Stimulated activated CD4-positive, alpha-beta T cell treated with anti-CD3 and anti-CD28 coated beads, Interleukin-1b, Interleukin-23, amount 100 ng/mL, for 4 hours (primary cell): Measurements from ENCODE around the gene CAMK2B.

Source experiments
- DNase-seq, 2 donors: peaks; one replicate each; pipeline ENCODE4 v3.0.0-alpha.2; 2020; ENCODE audit warnings: low read depth in 2 of 2

The CAMK2B gene

DNA sequence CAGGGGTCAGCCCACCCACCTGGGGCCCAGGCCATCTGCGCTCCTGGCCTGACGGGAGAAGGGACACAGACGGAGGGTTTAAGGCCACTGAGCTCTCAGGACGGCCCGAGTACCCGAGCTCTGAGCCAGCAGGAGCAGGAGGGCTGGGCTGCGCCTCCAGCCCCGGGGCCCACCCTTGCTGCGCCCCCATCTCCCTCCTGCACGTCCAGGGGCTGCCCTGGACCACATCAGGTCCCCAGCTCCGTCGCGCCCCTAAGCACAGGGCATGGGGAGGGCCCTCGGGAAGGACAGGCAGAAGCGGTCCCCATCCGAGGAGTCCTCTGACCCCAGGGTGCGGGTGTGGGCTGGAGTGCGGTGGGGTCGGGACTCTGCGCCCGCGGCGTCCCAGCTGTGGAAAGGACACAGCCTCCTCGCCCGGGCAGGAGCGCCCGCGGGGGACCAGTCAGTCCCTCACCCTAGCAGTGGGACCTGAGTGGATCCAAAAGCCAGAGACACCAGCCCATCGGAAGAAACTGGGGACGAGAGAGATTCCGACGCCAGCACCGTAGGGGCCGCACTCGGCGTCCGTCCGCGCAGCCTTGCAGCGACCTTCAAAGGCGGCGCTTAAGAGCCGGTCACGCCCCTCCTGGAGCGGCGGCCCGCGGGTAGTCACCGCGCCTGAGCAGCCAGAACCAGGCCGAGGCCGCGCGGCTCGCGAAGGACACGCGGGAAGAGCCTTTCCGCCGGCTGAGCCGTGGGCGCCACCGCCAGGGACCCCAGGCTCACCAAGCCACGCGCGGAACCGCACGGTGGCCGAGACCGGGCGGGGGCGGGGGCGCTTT is 15.9 kb downstream of the CAMK2B start:
- DNase-seq, result peak in 1 of 2 donors; percentile 37

- no peak for DNase-seq
These were observed 16.7 kb downstream of the CAMK2B start for GRCh38 chr7:44308596-44309270.

DNA sequence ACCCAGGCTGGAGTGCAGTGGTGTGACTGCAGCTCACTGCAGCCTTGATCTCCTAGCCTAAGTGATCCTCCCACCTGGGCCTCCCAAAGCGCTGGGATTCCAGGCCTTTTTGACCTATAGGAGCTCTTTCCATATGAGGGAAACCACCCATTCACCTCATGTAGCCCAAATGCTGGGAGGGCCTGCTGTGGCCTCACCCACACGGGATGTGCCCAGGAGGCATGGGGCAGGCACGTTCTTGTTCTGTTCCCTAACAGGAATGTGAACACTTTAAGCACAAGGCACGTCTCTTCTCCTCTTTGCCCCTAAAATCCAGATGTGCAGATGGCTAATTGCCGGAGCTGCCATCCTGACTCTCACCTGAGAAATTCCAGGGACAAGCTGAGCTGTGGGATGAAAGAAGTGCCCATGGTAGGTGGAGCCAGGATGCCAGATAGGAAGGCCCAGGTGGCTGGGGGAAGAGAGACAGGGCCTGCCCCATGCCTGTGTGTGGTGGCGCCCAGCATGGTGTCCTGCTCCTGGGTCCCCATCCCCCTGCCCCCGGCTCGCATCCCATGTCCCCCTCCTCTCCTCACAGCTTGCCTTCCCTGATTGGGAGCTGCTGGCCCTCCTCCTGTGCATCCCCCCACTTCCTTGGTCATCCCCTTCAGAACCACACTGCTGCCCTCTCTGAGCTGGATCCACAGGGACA is 17.3 kb downstream of the CAMK2B start:
- no peak for DNase-seq

GRCh38 chr7:44307301-44307900 is 18.0 kb downstream of the CAMK2B start:
- DNase-seq, result no peak

GRCh38 chr7:44306606-44307005 is 18.8 kb downstream of the CAMK2B start:
- no peak for DNase-seq

- DNase-seq, result no peak
These were observed 19.6 kb downstream of the CAMK2B start for GRCh38 chr7:44305564-44306507.

DNA sequence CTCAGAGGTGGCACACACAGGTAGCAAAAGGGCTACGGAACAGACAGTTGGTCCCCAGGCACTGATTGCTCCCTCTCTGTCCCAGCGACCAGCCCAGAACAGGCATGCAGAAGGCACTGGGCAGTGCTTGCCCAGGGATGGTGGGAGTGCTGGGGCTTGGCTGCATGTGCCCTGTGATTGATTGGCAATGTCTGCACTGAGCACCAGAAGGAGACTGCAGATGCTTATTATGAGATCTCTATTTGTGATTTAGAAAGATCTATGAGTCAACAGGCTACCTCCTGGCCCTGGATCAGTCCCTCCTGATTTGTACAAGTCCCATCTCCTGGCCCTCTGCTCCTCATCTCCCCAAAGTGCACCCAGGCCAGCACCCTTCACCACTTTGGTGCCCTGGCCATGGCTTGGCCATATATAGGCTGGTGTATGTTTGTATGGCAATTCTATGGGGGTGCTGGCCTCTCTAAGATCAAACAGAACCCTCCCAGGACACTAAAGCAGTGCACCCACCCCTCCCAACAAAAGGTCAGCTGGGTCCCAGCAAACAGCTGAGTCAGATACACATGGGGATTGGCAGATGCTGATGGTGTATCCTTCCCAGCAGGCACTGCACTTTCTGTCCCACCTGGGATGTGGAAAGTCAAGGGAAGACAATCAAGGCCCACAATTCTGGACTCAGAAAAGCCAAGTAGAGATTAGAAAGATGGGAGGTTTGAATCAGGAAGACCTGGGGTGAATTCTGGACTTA is 30.9 kb downstream of the CAMK2B start:
- DNase-seq, result no peak

- no peak for DNase-seq
These were observed 31.7 kb downstream of the CAMK2B start for GRCh38 chr7:44293561-44294324.

DNA sequence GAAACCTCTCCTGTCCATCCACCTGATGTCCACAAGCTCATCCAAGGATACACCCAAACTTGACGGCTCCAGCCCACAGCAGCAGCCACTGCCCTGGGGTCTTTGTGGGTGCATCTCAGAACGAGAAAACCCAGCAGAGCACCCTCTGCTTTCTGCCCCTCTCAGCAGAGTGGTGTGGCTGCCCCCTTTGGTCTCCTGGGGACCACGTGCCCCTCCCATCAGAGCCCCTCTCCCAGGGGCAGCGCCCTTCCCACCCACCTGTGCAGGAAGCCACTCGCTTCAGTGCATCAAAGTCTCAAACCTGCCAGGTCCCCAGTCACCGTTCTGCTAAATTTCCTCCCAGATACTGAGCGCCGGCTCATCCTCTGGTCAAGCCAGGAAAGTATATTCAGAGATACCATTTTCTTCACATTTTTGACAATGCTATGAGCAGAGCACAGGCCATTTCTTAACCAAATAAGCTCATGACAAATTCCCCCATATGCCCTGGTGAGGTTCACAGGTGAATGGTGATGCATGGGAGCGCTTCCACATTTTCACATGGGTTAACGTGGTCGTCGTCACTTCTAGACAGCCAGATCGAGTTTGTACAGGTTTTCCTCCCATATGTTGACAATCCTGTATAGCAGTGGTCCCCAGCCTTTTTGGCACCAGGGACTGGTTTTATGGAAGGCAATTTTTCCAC is 32.4 kb downstream of the CAMK2B start:
- no peak for DNase-seq

- no peak for DNase-seq
These were observed 33.0 kb downstream of the CAMK2B start for GRCh38 chr7:44292420-44292817.

DNA sequence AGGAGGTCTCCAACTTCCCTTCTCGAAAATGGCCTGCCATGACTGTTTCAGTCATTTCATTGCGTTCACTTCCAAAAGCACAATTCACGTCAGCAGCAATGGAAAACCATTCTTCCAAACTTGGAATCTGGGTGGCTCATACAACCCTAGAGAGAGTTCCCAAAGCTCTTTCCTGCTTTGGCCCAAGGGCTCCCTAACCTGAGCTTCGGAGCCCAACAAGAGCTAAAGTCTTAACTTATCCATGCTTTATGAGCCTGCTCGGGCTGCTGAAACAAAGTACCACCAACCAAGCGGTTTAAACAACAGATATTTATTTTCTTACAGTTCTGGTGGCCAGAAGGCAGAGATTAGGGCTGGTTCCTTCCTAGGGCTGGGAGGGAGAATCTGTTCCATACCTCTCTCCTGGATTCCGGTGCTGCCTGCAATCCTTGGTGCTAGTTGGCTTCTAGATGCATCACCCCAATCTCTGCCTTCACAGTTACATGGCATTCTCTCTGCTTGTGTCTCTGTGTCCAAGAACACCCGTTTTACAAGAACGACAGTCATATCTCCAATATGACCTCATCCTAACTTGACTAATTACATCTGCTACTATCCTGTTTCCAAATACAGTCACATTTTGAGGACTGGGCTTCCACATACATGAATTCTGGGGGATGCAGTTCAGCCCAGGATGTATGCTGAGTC is 33.5 kb downstream of the CAMK2B start:
- no peak for DNase-seq

DNA sequence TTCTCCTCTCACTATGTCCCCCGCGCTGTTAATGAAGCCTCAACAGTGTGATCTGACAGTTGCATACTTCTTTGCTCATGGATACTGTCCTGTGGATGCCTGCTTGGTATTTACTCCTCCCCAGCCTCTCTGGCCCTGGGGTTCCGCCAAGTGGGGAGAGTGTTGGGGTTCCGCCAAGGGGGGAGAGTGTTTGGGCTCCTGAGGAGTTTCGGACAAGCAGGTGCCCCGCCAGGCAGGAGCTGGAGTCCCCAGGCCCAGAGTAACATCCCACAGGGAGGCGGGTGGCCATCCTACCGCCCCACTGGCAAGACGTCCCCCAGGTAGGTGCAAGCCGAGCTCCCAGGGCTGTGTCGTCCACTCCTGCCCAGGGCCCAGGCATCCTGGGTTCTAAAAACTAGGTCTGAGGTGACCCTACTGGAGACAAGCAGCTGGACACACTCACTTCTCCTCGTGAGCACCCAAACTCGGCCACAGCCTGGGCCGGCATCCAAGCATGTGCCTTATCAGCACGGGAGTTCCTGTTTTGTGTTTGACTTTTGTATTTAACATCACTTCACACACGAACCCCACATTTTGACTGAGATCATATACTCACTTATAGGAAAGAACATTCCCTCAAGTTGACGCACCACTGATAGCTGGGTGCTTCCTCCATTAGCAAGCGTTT is 34.2 kb downstream of the CAMK2B start:
- no peak for DNase-seq

- no peak for DNase-seq
These were observed 35.2 kb downstream of the CAMK2B start for GRCh38 chr7:44290252-44290620.

GRCh38 chr7:44289341-44290251 is 35.8 kb downstream of the CAMK2B start:
- no peak for DNase-seq

- no peak for DNase-seq
These were observed 36.5 kb downstream of the CAMK2B start for GRCh38 chr7:44288811-44289340.

DNA sequence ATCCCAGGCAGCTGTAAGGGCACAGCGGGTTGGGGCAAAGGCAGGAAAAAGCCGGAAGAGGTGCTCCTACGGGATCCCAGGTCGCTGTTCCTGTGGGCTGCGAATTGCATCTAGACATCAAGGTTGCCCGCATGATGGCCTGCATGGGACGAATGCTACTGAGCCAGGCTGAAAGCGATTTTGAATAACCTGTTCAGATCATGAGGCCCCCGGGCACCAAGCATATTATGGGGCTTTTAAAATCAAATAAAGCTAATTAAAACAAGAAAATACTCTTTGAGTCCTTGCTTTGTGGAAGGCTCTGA is 37.1 kb downstream of the CAMK2B start:
- no peak for DNase-seq
